Stimulated activated CD8-positive, alpha-beta memory T cell treated with anti-CD3 and anti-CD28 coated beads, Interleukin-12 subunit alpha, Interleukin-12 subunit beta, amount 100 ng/mL, for 24 hours (primary cell): ENCODE results near the gene CCDC81.
"Not testable (repeated sequence)": the region's sequence is repeated elsewhere in the genome, so short reads cannot be mapped to it uniquely, and the experiment has no call there.

Experiments
- DNase-seq: peaks from one replicate; pipeline ENCODE4 v3.0.0-alpha.2; 2020; ENCODE audit errors: extremely low read depth

The CCDC81 gene

GRCh38 chr11:86386746-86387145 is 12.1 kb downstream of the CCDC81 start:
- no peak for DNase-seq

- DNase-seq, result no peak
Observed at GRCh38 chr11:86388198-86388597, 13.5 kb downstream of the CCDC81 start.

GRCh38 chr11:86390487-86390886 is 15.8 kb downstream of the CCDC81 start:
- no peak for DNase-seq

- no peak for DNase-seq
Observed at GRCh38 chr11:86395061-86395551, 20.4 kb downstream of the CCDC81 start.

GRCh38 chr11:86396396-86396795 is 21.7 kb downstream of the CCDC81 start:
- DNase-seq, result no peak

GRCh38 chr11:86397351-86397750 is 22.7 kb downstream of the CCDC81 start:
- no peak for DNase-seq

- no peak for DNase-seq
Observed at GRCh38 chr11:86398106-86398505, 23.4 kb downstream of the CCDC81 start.

- no peak for DNase-seq
Observed at GRCh38 chr11:86403458-86403857, 28.8 kb downstream of the CCDC81 start.

GRCh38 chr11:86408845-86409244 is 34.2 kb downstream of the CCDC81 start:
- DNase-seq, result no peak

- DNase-seq, result no peak
Observed at GRCh38 chr11:86414032-86414431, 39.3 kb downstream of the CCDC81 start.

GRCh38 chr11:86415026-86415425 is 40.3 kb downstream of the CCDC81 start:
- no peak for DNase-seq

GRCh38 chr11:86416494-86416893 is 41.8 kb downstream of the CCDC81 start:
- no peak for DNase-seq

GRCh38 chr11:86416951-86417350 is 42.3 kb downstream of the CCDC81 start:
- DNase-seq, result not testable (repeated sequence)

GRCh38 chr11:86418106-86418505 is 43.4 kb downstream of the CCDC81 start:
- no peak for DNase-seq

- no peak for DNase-seq
Observed at GRCh38 chr11:86418513-86418912, 43.8 kb downstream of the CCDC81 start.

GRCh38 chr11:86418917-86419316 is 44.2 kb downstream of the CCDC81 start:
- DNase-seq, result no peak

GRCh38 chr11:86421946-86422345 is 47.3 kb downstream of the CCDC81 start:
- DNase-seq, result no peak

GRCh38 chr11:86422371-86422770 is 47.7 kb downstream of the CCDC81 start:
- no peak for DNase-seq

GRCh38 chr11:86423488-86423887 is 48.8 kb downstream of the CCDC81 start:
- not testable (repeated sequence) for DNase-seq

GRCh38 chr11:86427441-86427840 is 52.8 kb downstream of the CCDC81 start:
- DNase-seq, result no peak

GRCh38 chr11:86431258-86431657 is 56.6 kb downstream of the CCDC81 start:
- no peak for DNase-seq

- not testable (repeated sequence) for DNase-seq
Observed at GRCh38 chr11:86433361-86434095, 58.8 kb downstream of the CCDC81 start.

- DNase-seq, result no peak
Observed at GRCh38 chr11:86435711-86436110, 61.0 kb downstream of the CCDC81 start.

GRCh38 chr11:86438685-86439084 is 64.0 kb downstream of the CCDC81 start:
- no peak for DNase-seq
